Measurements from ENCODE around the gene LBX2.

DNA sequence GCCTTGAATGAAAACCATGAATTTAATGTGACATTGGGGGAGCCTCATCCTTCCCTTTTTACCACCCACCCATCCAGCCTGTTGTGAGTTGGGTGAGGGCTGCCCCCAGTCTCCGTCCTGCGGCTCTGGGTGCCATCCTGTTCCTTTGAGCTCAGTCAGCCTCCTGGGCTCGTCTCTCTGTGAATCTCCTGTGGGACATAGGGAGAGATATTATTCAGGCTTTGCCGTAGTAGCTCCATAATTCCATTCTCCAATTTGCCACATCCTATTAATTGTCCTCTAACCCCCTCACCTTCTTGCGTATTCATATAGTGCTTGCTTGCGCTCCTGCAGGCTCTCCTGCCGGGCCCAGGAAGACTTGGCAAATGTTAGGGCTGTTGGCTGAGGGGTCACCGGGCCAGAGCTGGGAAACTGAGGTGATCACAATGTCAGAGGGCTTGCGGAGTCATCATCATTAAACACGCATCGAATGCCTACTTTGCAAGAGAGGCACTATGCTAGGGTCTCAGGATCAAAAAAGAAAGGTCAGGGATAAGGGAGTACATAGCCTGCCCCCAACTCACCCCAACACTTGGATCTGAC is 27.3 kb upstream of the LBX2 start:
- TF ChIP-seq, protein P1, sequence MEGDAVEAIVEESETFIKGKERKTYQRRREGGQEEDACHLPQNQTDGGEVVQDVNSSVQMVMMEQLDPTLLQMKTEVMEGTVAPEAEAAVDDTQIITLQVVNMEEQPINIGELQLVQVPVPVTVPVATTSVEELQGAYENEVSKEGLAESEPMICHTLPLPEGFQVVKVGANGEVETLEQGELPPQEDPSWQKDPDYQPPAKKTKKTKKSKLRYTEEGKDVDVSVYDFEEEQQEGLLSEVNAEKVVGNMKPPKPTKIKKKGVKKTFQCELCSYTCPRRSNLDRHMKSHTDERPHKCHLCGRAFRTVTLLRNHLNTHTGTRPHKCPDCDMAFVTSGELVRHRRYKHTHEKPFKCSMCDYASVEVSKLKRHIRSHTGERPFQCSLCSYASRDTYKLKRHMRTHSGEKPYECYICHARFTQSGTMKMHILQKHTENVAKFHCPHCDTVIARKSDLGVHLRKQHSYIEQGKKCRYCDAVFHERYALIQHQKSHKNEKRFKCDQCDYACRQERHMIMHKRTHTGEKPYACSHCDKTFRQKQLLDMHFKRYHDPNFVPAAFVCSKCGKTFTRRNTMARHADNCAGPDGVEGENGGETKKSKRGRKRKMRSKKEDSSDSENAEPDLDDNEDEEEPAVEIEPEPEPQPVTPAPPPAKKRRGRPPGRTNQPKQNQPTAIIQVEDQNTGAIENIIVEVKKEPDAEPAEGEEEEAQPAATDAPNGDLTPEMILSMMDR (IDR thresholded peaks at IDR 0.05) = no peak
- TF ChIP-seq POLR2AphosphoS5 (IDR thresholded peaks at IDR 0.05) (no peak), POLR2A (IDR thresholded peaks at IDR 0.05) (no peak), EP300 (IDR thresholded peaks at IDR 0.05; ENCODE audit: low read depth) (no peak)

Measured in transverse colon (tissue), 4 donors.